ENCODE data around the gene OGA.
A peak's percentile ranks its signal among the peaks of the same experiment; 100 is the strongest.

- TF ChIP-seq CTCF (IDR thresholded peaks at IDR 0.05) (peak; percentile 57 to 79 (median 58)), POLR2A (IDR thresholded peaks at IDR 0.05) (no peak)
Measured at GRCh38 chr10:101779544-101780186, 38.6 kb downstream of the OGA start.

Data from testis (tissue), 2 donors.